ENCODE measurements around the gene UBAC1.

Gene UBAC1

GRCh38 chr9:135887021-135887507 lies 74.1 kb downstream of the UBAC1 start:
- in situ Hi-C loops (cut with HindIII; ENCODE audit: low pct_ligation_motif_present, low sequenced_read_pairs), result no loop called here
- no peak for TF ChIP-seq CTCF (IDR thresholded peaks at IDR 0.05; ENCODE audit: low read depth, low read length, missing control alignments)
- Histone ChIP-seq H3K36me3 (replicated peaks) (no peaks in the 10 kb centered on the region), H3K27me3 (replicated peaks) (no peaks in the 10 kb centered on the region), H3K4me3 (ENCODE audit: low read depth, low read length) (no peak overlapping the region), H3K27ac (no peak overlapping the region)
- DNase-seq, result no peak

- Histone ChIP-seq H3K4me3 (ENCODE audit: low read depth, low read length) (no peak overlapping the region), H3K36me3 (replicated peaks) (no peaks in the 10 kb centered on the region), H3K27me3 (replicated peaks) (no peaks in the 10 kb centered on the region), H3K27ac (no peak overlapping the region)
- no peak for DNase-seq
- TF ChIP-seq CTCF (IDR thresholded peaks at IDR 0.05; ENCODE audit: low read depth, low read length, missing control alignments), result no peak
- in situ Hi-C loops (cut with HindIII; ENCODE audit: low pct_ligation_motif_present, low sequenced_read_pairs), result no loop called here
Measured at GRCh38 chr9:135886147-135886981, 74.8 kb downstream of the UBAC1 start.

GRCh38 chr9:135885100-135885853 lies 75.9 kb downstream of the UBAC1 start:
- H3K36me3 ChIP-seq (replicated peaks), result no peaks in the 10 kb centered on the region
- no peak overlapping the region for H3K27ac ChIP-seq
- H3K4me3 ChIP-seq (ENCODE audit: low read depth, low read length), result no peak overlapping the region
- in situ Hi-C loops (cut with HindIII; ENCODE audit: low pct_ligation_motif_present, low sequenced_read_pairs), result no loop called here
- no peaks in the 10 kb centered on the region for H3K27me3 ChIP-seq (replicated peaks)
- TF ChIP-seq CTCF (IDR thresholded peaks at IDR 0.05; ENCODE audit: low read depth, low read length, missing control alignments), result no peak
- DNase-seq, result no peak

GRCh38 chr9:135884328-135885035 lies 76.7 kb downstream of the UBAC1 start:
- no peak for DNase-seq
- in situ Hi-C loops (cut with HindIII; ENCODE audit: low pct_ligation_motif_present, low sequenced_read_pairs), result no loop called here
- Histone ChIP-seq H3K27me3 (replicated peaks) (no peaks in the 10 kb centered on the region), H3K36me3 (replicated peaks) (no peaks in the 10 kb centered on the region), H3K4me3 (ENCODE audit: low read depth, low read length) (no peak overlapping the region), H3K27ac (no peak overlapping the region)
- no peak for TF ChIP-seq CTCF (IDR thresholded peaks at IDR 0.05; ENCODE audit: low read depth, low read length, missing control alignments)

- no peak for TF ChIP-seq CTCF (IDR thresholded peaks at IDR 0.05; ENCODE audit: low read depth, low read length, missing control alignments)
- in situ Hi-C loops (cut with HindIII; ENCODE audit: low pct_ligation_motif_present, low sequenced_read_pairs), result no loop called here
- H3K27ac ChIP-seq, result no peak overlapping the region
- H3K4me3 ChIP-seq (ENCODE audit: low read depth, low read length), result no peak overlapping the region
- DNase-seq, result no peak
- no peaks in the 10 kb centered on the region for H3K36me3 ChIP-seq (replicated peaks)
- no peaks in the 10 kb centered on the region for H3K27me3 ChIP-seq (replicated peaks)
Measured at GRCh38 chr9:135883410-135884089, 77.6 kb downstream of the UBAC1 start.

Data from brain microvascular endothelial cell (primary cell).